ENCODE data around the gene IGF2R.

DNA sequence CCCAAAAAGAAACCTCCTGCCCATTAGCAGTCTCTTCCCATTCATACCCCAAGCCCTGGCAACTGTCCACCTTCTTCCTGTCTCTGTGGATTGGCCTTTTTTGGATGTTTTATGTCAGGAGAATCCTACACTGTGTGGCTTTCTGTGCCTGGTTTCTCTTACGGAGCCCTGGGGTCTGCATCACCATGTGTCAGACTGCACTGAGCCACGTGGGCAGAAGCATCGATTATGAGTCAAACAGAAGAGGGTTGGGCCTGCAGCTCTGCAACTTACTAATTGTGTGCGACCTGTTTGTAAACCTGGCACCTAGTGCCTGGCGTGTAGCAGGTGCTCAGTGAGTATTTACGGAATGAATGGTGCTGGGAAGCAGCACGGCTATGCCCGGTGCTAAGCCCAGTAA is 62.6 kb downstream of the IGF2R start:
- TF ChIP-seq, protein P1, sequence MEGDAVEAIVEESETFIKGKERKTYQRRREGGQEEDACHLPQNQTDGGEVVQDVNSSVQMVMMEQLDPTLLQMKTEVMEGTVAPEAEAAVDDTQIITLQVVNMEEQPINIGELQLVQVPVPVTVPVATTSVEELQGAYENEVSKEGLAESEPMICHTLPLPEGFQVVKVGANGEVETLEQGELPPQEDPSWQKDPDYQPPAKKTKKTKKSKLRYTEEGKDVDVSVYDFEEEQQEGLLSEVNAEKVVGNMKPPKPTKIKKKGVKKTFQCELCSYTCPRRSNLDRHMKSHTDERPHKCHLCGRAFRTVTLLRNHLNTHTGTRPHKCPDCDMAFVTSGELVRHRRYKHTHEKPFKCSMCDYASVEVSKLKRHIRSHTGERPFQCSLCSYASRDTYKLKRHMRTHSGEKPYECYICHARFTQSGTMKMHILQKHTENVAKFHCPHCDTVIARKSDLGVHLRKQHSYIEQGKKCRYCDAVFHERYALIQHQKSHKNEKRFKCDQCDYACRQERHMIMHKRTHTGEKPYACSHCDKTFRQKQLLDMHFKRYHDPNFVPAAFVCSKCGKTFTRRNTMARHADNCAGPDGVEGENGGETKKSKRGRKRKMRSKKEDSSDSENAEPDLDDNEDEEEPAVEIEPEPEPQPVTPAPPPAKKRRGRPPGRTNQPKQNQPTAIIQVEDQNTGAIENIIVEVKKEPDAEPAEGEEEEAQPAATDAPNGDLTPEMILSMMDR (IDR thresholded peaks at IDR 0.05; ENCODE audit: low read length), result no peak
- no peak for TF ChIP-seq EZH2phosphoT487 (IDR thresholded peaks at IDR 0.05; ENCODE audit: low read length)
- no peak for TF ChIP-seq EZH2 (optimal IDR thresholded peaks at IDR 0.05; ENCODE audit: low read depth, low read length)

All from MM.1S (cell line).